Osteocyte (in vitro differentiated cells): ENCODE data around the gene BTBD2. TPM values are rescaled to one million over a fixed set of nuclear protein-coding genes. Genes with fewer than 3 reads are reported as not detected.

Experiments used
- DNase-seq: peaks from one replicate; pipeline ENCODE4 v3.0.0; 2021; ENCODE audit warnings: mixed read lengths; ENCODE audit not compliant: unreplicated experiment; ENCODE audit errors: extremely low spot score
- H3K27ac Mint-ChIP-seq: one replicate; pipeline ENCODE4 v1.8.0; 2021; ENCODE audit warnings: mild to moderate bottlenecking, mixed read lengths; ENCODE audit not compliant: unreplicated experiment
- H3K27me3 Mint-ChIP-seq: one replicate; pipeline ENCODE4 v1.8.0; 2021; ENCODE audit warnings: mixed read lengths; ENCODE audit not compliant: unreplicated experiment
- H3K36me3 Mint-ChIP-seq: one replicate; pipeline ENCODE4 v1.8.0; 2021; ENCODE audit warnings: mixed read lengths; ENCODE audit not compliant: unreplicated experiment
- H3K4me1 Mint-ChIP-seq: one replicate; pipeline ENCODE4 v1.8.0; 2021; ENCODE audit warnings: mixed read lengths; ENCODE audit not compliant: unreplicated experiment
- H3K4me3 Mint-ChIP-seq: one replicate; pipeline ENCODE4 v1.8.0; 2021; ENCODE audit warnings: mild to moderate bottlenecking, moderate library complexity, mixed read lengths; ENCODE audit not compliant: unreplicated experiment
- H3K9me3 Mint-ChIP-seq: one replicate; pipeline ENCODE4 v1.8.0; 2021; ENCODE audit warnings: mixed read lengths; ENCODE audit not compliant: unreplicated experiment
- CTCF ChIP-seq: fragments of 200-600 bp; sonication (generic); IDR thresholded peaks from 2 replicates; pipeline ENCODE4 v1.5.0; 2021; ENCODE audit warnings: antibody characterized with exemption, mild to moderate bottlenecking, moderate library complexity
- total RNA-seq: library from RNA; stranded (reverse); gene quantifications from 2 replicates; pipeline ENCODE4 v1.2.1, GENCODE V29; 2021

BTBD2 gene
- total RNA-seq, 1 donor from 2014 or later, result 86.0 TPM

- Mint-ChIP-seq H3K4me3 (peak overlapping the region; percentile 26), H3K27me3 (no peaks in the 10 kb centered on the region), H3K36me3 (no peaks in the 10 kb centered on the region), H3K4me1 (peaks cover 25% of the 10 kb centered on the region), H3K9me3 (no peaks in the 10 kb centered on the region), H3K27ac (no peak overlapping the region)
- no peak for TF ChIP-seq CTCF
- no peak for DNase-seq
Measured at GRCh38 chr19:1944088-1944915, 71.2 kb downstream of the BTBD2 start.

GRCh38 chr19:1943661-1944087, 71.8 kb downstream of the BTBD2 start:
- H3K9me3 Mint-ChIP-seq, result no peaks in the 10 kb centered on the region
- peak overlapping the region; percentile 84 for H3K4me3 Mint-ChIP-seq

GRCh38 chr19:1942934-1943555, 72.5 kb downstream of the BTBD2 start:
- no peak for DNase-seq
- no peaks in the 10 kb centered on the region for H3K36me3 Mint-ChIP-seq

More at GRCh38 chr19:1943661-1944087, 71.8 kb downstream of the BTBD2 start:
- DNase-seq, result no peak
- Mint-ChIP-seq H3K4me1 (peaks cover 23% of the 10 kb centered on the region), H3K36me3 (no peaks in the 10 kb centered on the region), H3K27me3 (no peaks in the 10 kb centered on the region), H3K27ac (peak overlapping the region; percentile 73)
- TF ChIP-seq CTCF, result no peak

GRCh38 chr19:1942078-1942933, 73.2 kb downstream of the BTBD2 start:
- no peaks in the 10 kb centered on the region for H3K36me3 Mint-ChIP-seq
- peaks cover 21% of the 10 kb centered on the region for H3K4me1 Mint-ChIP-seq
- DNase-seq, result no peak
- peak overlapping the region; percentile 84 for H3K4me3 Mint-ChIP-seq
- no peaks in the 10 kb centered on the region for H3K9me3 Mint-ChIP-seq
- TF ChIP-seq CTCF, result no peak
- peak overlapping the region; percentile 87 for H3K27ac Mint-ChIP-seq
- no peaks in the 10 kb centered on the region for H3K27me3 Mint-ChIP-seq

More at GRCh38 chr19:1942934-1943555, 72.5 kb downstream of the BTBD2 start:
- Mint-ChIP-seq H3K4me1 (peaks cover 21% of the 10 kb centered on the region), H3K4me3 (peak overlapping the region; percentile 84), H3K27ac (peak overlapping the region; percentile 73), H3K27me3 (no peaks in the 10 kb centered on the region), H3K9me3 (no peaks in the 10 kb centered on the region)
- TF ChIP-seq CTCF, result no peak
